ENCODE measurements around the gene CCDC102A. TPM values are rescaled to one million over a fixed set of nuclear protein-coding genes. Genes with fewer than 3 reads are reported as not detected.

CCDC102A gene
- total and polyA plus RNA-seq, 2 of the 13 experiments (the other 11 are each of a cell fraction or from before 2014, with no cell fraction given): 2.1 to 2.8 TPM

GRCh38 chr16:57462978-57463362, 73.4 kb downstream of the CCDC102A start (continued):
- TF ChIP-seq SNAI1 (CRISPR knock-in tag; IDR thresholded peaks at IDR 0.05; ENCODE audit: borderline replicate concordance) (0 out of 2 replicates have a peak, but pooled peaks have one; percentile 12), ZNF557 (CRISPR knock-in tag; IDR thresholded peaks at IDR 0.05) (no peak), ZNF737 (CRISPR knock-in tag; IDR thresholded peaks at IDR 0.05; ENCODE audit: borderline replicate concordance) (0 out of 2 replicates have a peak, but pooled peaks have one; percentile 6), GABPA (IDR thresholded peaks at IDR 0.05; ENCODE audit: low read depth, low read length) (no peak), GABPA (CRISPR knock-in tag; IDR thresholded peaks at IDR 0.05; ENCODE audit: low read depth) (peak; percentile 16; the same call in 1 of the 2 replicates), NFATC3 (CRISPR knock-in tag; IDR thresholded peaks at IDR 0.05) (0 out of 2 replicates have a peak, but pooled peaks have one; percentile 69), KLF6 (CRISPR knock-in tag; IDR thresholded peaks at IDR 0.05) (no peak), YY1 (IDR thresholded peaks at IDR 0.05; ENCODE audit: insufficient read depth, insufficient replicate concordance, low read depth, low read length) (no peak)

DNA sequence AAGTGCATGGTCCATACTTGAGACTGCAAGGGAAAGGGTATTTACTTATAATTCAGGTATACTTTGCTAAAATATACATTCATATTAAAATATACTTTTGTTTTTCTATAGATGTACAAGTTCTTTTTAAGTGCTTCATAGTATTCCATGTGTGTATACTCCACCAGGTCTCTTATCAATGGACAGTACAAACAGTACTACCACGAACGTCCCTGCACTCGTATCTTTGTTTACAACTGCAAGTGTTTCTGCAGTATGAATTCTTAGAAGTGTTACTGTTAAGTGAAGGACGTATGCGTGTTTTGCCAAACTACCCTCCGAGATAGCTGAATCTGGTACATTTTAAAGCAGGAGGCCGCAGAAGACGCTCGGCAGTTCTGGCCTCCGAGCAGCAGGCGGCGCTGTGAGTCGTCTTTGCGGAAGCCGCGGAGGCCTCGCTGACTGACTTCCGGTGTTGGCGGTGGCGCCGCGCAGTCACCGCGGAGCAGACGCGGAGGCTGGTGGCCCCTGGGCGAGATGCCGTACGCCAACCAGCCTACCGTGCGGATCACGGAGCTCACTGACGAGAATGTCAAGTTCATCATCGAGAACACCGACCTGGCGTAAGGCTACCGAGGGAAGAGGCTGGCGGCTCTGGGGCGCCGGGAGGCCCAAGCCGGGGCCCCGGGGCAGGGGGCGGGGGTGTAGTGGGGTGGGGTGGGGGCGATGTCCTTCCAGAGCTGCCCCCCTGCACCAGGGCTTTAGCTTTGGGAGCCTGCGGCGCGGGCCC, 74.0 kb downstream of the CCDC102A start, which contains the start of gene POLR2C:
Gene POLR2C, plus strand, starts transcription at position 471 of the 769 bp plus-strand sequence. Its CDS starts 46 bp downstream, at position 517.
- peak within 1 kb of the TSS; percentile 94 for H3K9ac ChIP-seq (ENCODE audit: insufficient read depth, low read depth, low read length)
- peaks cover 34 to 65% of the 10 kb centered on the region in 2 experiments for H3K36me3 ChIP-seq (replicated peaks in 1 of 2; ENCODE audit: control insufficient read depth in 1 of 2, insufficient read depth in 2 of 2, low read length in 2 of 2)
- H3K4me1 ChIP-seq (ENCODE audit: insufficient read depth, low read length): peaks cover 33% of the 10 kb centered on the region
- POLR2A ChIA-PET: interaction anchor here (0.7 to 3.7 kb wide), 18 partner anchors 10 to 273 kb away, joined by 3 to 52 read pairs (median 4); partner anchors contain the start of genes CIAPIN1, COQ9, DOK4 and KATNB1
- in situ Hi-C loops (cut with HindIII; ENCODE audit: extremely low pct_ligation_motif_present, low pct_unique_long_range_greater_than_20kb): no loop called here
- H4K20me1 ChIP-seq (ENCODE audit: insufficient read depth, low read length): no peaks in the 10 kb centered on the region
- intact Hi-C loops (cut with micrococcal nuclease; ENCODE audit: unreplicated experiment): loop anchor here (1.0 kb wide), 1 partner anchor 57 kb away; no protein-coding TSS in a partner anchor
- DNase-seq (ENCODE audit: low spot score) (peak; percentile 80), FAIRE-seq (peak; percentile 86), ATAC-seq (peak; percentile 97)
- 3% methylated on average over 28 of the region's 47 CpGs for WGBS (ENCODE audit: low lambda C conversion rate)
- no peaks in the 10 kb centered on the region; a peak in 1 of 5 replicates for H3K27me3 ChIP-seq (ENCODE audit: control insufficient read depth in 1 of 2, insufficient read depth in 2 of 2, low read length in 2 of 2)
- peak within 1 kb of the TSS; percentile 94 to 100 (median 99) for H3K4me3 ChIP-seq (replicated peaks in 1 of 3; ENCODE audit: insufficient read depth in 1 of 3, low read depth in 2 of 3, low read length in 3 of 3)
- no TSS peak for BruUV-seq (replicated peaks)
- CTCF ChIA-PET (ENCODE audit: low intra/inter-chr PET ratio, low total read pairs): interaction anchor here (0.7 to 4.6 kb wide), 4 partner anchors 10 to 57 kb away, joined by 3 to 37 read pairs (median 4); no protein-coding TSS in a partner anchor
- H2AFZ ChIP-seq (ENCODE audit: low read length): no peak within 1 kb of the TSS
- no peaks in the 10 kb centered on the region for H3K9me3 ChIP-seq (ENCODE audit: low read length)
- H3K27ac ChIP-seq (ENCODE audit: extremely low read length, insufficient read depth, low read length): peak within 1 kb of the TSS; percentile 63
- peaks cover 34% of the 10 kb centered on the region for H3K79me2 ChIP-seq (ENCODE audit: insufficient read depth, low read length)
- peak within 1 kb of the TSS; percentile 95 for H3K4me2 ChIP-seq (ENCODE audit: low read depth, low read length)
- 0 out of 2 replicates have a peak, but pooled peaks have one; percentile 72 for TF ChIP-seq E2F5 (CRISPR knock-in tag; conservative IDR thresholded peaks at IDR 0.05)
- TF ChIP-seq, protein P1, sequence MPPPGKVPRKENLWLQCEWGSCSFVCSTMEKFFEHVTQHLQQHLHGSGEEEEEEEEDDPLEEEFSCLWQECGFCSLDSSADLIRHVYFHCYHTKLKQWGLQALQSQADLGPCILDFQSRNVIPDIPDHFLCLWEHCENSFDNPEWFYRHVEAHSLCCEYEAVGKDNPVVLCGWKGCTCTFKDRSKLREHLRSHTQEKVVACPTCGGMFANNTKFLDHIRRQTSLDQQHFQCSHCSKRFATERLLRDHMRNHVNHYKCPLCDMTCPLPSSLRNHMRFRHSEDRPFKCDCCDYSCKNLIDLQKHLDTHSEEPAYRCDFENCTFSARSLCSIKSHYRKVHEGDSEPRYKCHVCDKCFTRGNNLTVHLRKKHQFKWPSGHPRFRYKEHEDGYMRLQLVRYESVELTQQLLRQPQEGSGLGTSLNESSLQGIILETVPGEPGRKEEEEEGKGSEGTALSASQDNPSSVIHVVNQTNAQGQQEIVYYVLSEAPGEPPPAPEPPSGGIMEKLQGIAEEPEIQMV (CRISPR knock-in tag; IDR thresholded peaks at IDR 0.05; ENCODE audit: low read depth): peak; percentile 54; the same call in 1 of the 2 replicates
- peak; percentile 99 for TF ChIP-seq DNMT1 (CRISPR knock-in tag; IDR thresholded peaks at IDR 0.05)
- TF ChIP-seq, protein P2, sequence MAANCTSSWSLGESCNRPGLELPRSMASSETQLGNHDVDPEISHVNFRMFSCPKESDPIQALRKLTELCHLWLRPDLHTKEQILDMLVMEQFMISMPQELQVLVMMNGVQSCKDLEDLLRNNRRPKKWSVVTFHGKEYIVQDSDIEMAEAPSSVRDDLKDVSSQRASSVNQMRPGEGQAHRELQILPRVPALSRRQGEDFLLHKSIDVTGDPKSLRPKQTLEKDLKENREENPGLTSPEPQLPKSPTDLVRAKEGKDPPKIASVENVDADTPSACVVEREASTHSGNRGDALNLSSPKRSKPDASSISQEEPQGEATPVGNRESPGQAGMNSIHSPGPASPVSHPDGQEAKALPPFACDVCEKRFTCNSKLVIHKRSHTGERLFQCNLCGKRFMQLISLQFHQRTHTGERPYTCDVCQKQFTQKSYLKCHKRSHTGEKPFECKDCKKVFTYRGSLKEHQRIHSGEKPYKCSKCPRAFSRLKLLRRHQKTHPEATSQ (CRISPR knock-in tag; IDR thresholded peaks at IDR 0.05; ENCODE audit: borderline replicate concordance): peak; percentile 84; the same call in 1 of the 2 replicates
- TF ChIP-seq ZNF687 (CRISPR knock-in tag; IDR thresholded peaks at IDR 0.05): peak; percentile 91

Measured in HepG2 (cell line).